OCI-LY3 (cell line): ENCODE measurements around the gene INSM2.

Source experiments
- CTCF ChIP-seq: fragments of 200-600, 300-600 bp; sonication (generic); IDR thresholded peaks from 2 replicates; pipeline ENCODE4 v1.5.1; 2014; ENCODE audit warnings: antibody characterized with exemption, low read length, low read depth
- EZH2phosphoT487 ChIP-seq: fragments of 200-600 bp; shearing (Covaris generic); IDR thresholded peaks from 2 replicates; pipeline ENCODE4 v1.6.1; 2018; ENCODE audit warnings: antibody characterized with exemption, mixed run types, low read depth

DNA sequence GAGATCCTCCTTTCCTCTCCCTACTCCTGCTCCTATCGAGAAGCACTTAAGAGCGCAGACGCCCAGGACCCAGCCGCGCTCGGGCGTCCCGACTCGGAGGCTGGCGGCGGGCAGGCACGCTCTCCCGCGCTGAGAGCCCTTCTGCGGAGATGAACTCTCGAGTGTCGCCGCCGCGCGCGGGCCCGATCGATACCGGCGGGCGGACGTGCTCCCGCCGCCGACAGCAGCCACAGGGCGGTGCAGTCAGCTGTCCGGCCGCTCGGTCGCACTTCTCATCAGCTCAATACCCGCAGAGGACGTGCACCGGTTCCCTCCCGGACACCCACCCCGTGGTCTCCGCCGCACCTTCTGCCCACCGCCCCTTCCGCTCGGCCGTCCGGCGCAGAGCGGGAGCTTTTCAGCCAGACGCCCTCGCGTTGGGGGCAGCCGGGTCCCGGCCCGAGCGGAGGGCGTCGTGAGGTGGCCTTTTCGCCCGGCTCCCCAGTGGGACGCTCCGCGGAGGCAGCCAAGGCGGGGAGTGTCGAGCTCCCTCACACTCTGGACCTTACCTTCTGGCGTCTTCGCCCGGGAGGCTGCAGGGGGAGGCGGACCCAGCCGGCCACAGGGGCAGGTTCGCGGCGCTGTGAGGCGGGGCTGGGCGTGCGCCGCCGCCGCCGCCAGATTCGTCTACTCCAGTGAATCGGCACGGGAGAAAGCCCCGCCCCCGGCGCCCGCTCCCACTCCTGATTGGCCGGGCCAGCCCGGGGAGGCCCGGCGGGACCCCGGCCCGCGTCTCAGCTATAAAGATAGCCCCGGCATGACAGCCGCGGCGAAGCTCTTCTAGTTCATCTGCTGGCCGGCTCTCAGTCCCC lies at the start of gene INSM2:
- no peak for TF ChIP-seq CTCF
- no peak for TF ChIP-seq EZH2phosphoT487
